GM18907 (cell line): Measurements from ENCODE around the gene IGF2R.
"Not testable (repeated sequence)": the region's sequence is repeated elsewhere in the genome, so short reads cannot be mapped to it uniquely, and the experiment has no call there.

Source experiments
- ATAC-seq: cut with Tn5 transposase; IDR thresholded peaks from one replicate; pipeline ENCODE4 v1.9.1; 2021; ENCODE audit warnings: mild to moderate bottlenecking, moderate library complexity; ENCODE audit not compliant: unreplicated experiment

Gene IGF2R

GRCh38 chr6:160112628-160113299, 143.9 kb downstream of the IGF2R start:
- ATAC-seq: no peak

- ATAC-seq: not testable (repeated sequence)
These were observed 145.7 kb downstream of the IGF2R start for GRCh38 chr6:160114536-160114935.

DNA sequence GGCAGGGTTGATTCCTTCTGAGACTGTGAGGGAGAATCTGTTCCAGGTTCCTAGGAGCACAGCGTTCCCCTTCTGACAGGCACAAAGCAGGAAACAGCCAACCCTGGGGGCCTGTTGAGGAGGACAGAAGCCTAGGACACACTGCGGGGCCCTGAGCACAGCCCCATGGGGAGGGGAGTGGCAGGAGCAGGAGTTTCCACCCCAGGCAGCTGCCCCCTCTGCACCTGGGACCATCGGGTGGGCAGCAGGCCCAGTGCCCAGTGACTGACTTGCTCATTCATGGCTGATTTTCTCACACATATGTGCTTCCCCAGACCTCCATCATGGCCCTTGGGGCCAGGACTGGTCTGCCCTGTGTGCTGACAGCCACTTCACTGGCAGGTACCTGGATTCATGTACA, 146.5 kb downstream of the IGF2R start:
- ATAC-seq: no peak

DNA sequence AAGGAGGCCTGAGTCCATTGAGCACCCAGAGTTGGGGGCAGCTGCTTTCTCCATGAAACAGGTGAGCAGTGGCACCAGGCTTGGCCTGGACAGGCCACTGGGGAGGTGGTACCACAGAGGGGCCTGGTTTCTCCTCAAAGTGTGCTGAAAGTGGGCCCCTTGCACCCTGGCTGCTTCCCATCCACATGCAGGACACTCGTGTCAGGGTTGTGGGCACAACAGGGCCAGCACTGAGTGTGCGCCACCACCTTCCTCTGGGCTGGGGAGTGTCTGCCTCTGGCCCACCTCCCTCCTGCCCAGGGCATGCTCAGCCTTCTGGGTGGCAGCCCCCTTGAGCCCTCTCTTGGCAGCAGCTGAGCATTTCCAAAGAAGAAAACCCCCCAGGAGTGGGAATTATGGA, 147.5 kb downstream of the IGF2R start:
- no peak for ATAC-seq

- no peak for ATAC-seq
These were observed 148.3 kb downstream of the IGF2R start for GRCh38 chr6:160117137-160117536.

DNA sequence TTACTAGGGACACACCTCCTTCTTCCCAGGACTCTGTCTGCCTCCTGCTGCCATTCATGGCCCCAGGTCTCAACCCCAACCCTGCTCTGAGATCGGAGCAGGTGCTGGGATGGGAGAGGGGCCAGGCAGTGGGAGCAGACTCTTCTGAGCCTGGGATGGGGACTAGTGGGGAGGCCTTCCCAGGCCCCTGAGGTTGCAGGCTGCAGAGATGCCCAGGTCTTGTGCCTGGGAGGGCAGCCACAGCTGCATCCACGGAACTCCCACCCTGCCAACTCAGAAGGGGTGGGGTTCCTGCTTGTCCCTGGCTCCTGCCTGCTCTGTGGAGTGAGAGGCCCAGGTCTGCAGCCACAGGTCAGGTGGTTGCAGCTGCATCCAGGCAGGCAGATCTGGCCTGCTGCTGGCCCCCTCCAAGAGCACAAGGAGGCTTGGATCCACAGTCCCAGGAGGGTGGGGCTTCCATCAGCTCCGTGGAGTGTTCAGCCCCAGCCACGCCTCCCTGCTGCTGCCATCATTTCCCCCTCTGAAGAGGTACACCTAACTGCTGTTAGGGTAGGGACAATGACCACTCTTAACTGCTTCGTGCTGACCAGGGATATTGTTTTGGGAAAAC, 149.8 kb downstream of the IGF2R start:
- no peak for ATAC-seq

GRCh38 chr6:160120087-160120486, 151.2 kb downstream of the IGF2R start:
- no peak for ATAC-seq

GRCh38 chr6:160121558-160121957, 152.7 kb downstream of the IGF2R start, which contains the start of gene SLC22A1:
SLC22A1 (plus strand) TSS chr6:160121815; CDS start chr6:160121936, 121 bp downstream.
- no peak for ATAC-seq

GRCh38 chr6:160121981-160122380, 153.1 kb downstream of the IGF2R start:
- ATAC-seq: no peak

DNA sequence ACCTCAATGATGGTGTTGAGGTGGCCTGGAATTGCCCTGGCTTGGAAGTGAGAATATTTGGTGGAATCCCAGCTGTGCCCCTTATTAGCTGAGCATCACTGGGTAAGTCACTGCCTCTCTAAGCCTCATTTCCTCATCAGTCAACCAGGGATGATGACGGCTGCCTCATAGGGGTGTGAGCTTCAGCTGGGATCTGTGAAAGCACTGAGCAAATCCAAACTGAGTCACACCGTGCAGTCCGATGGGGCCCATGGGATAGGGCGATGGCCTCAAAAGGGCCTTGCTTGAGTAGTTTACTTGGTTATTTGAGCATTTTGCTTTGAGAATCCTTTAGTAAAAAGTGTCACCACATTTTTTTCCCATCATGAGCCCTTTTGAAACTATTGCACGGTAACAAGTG, 153.9 kb downstream of the IGF2R start:
- no peak for ATAC-seq

DNA sequence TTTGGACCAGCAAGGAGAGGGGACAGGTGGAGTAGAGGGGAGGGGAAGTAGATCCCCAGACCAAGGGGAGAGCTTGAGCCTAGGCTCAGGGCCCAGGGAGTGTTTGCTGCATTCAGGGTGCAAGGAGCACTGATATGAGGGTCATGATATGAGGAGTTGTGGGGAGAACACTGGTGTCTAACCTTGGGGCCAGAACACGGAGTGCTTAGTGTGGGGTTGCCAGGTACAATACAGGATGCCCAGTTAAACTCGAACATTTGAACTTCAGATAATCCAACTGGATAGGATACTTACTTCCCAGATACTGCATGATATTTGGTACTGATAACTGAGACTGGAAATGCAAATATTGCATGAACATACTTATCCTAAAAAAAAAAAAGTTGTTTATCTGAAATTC, 155.1 kb downstream of the IGF2R start:
- ATAC-seq: no peak

DNA sequence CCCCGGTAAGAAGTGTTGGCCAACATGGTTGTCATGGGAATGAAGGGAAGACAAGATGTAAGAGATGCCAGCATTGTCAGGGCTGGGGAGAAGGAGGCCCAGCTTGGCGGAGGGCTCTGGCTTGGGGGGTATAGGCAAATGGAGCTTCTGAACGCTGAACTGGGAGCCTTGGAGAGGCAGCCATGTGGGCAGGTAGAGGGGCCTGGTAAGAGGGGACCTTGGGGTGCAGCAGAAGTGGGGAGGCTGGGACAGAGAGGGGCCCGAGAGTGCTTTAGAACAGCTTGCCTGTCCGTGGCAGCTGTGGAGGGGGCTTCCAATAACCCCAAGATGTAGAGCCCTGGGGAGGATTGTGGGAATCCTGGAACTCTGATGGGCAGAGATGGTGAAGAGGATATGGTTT, 155.7 kb downstream of the IGF2R start:
- ATAC-seq: no peak

DNA sequence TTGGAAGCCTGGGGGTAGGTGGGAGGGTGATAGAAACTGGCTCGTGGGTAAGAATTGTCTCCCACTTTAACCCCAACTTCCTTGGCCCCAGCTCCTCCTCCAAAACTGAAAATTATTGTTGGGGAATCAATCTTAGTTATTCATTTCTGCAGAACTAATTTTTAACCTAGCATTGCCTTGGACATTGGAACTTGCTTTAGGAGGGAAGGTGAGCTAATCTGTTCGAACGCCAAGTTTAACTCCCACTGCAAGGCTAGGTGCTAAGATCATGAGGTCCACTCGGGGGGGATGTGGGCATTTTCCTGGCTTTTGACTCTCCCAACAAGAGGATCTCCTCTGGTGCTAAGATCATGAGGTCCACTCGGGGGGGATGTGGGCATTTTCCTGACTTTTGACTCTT, 156.2 kb downstream of the IGF2R start:
- ATAC-seq: not testable (repeated sequence)

- ATAC-seq: no peak
These were observed 158.6 kb downstream of the IGF2R start for GRCh38 chr6:160127270-160128124.

DNA sequence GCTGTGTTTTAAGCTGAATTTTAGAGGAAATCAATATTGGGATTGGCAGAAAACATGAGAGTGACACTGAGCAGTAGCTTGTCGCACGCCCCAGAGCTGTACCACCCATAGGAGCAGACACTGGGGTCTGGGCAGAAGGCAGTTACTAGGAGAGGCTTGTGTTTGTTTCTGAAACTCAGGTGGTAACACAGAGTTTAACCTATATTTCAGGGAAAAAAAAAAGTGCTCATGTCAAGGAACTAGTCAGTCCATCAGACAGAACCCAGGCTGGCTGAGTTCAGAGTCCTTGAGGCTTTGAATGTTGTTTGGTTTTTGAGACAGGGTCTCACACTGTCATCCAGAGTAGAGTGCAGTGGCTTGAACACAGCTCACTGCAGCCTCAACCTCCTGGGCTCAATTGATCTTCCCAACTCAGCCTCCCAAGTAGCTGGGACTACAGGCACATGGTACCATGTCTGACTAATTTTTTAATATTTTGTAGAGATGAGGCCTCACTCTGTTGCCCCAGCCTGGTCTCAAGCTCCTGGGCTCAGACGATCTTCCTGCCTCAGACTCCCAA, 159.3 kb downstream of the IGF2R start:
- ATAC-seq: no peak

- no peak for ATAC-seq
These were observed 160.1 kb downstream of the IGF2R start for GRCh38 chr6:160128879-160129516.

- ATAC-seq: no peak
These were observed 161.2 kb downstream of the IGF2R start for GRCh38 chr6:160129881-160130615.

- no peak for ATAC-seq
These were observed 162.0 kb downstream of the IGF2R start for GRCh38 chr6:160130729-160131484.

- no peak for ATAC-seq
These were observed 162.9 kb downstream of the IGF2R start for GRCh38 chr6:160131636-160132296.
